Fibroblast of lung (primary cell): ENCODE measurements around the gene TBRG4. TPM values are rescaled to one million over a fixed set of nuclear protein-coding genes. Genes with fewer than 3 reads are reported as not detected.

Source experiments
- DNase-seq, 2 donors: peaks; one replicate each; pipeline versions ENCODE4 v3.0.0 to v3.0.0-alpha.2; 2010; ENCODE audit warnings: low read depth in 2 of 2
- H2AFZ ChIP-seq: 2 replicates; pipeline ENCODE4 v1.5.1; 2012; ENCODE audit warnings: low read length, control low read depth, inconsistent platforms
- H3K27ac ChIP-seq: 2 replicates; pipeline ENCODE4 v1.5.1; 2011; ENCODE audit warnings: low read length, control low read depth; ENCODE audit not compliant: insufficient read depth
- H3K27me3 ChIP-seq: 2 replicates; pipeline ENCODE4 v1.5.1; 2011; ENCODE audit warnings: mild to moderate bottlenecking, low read length; ENCODE audit not compliant: control insufficient read depth, insufficient read depth
- H3K36me3 ChIP-seq: 2 replicates; pipeline ENCODE4 v1.5.1; 2011; ENCODE audit warnings: low read length; ENCODE audit not compliant: control insufficient read depth, insufficient read depth
- H3K4me1 ChIP-seq: 2 replicates; pipeline ENCODE4 v1.5.1; 2011; ENCODE audit warnings: low read length; ENCODE audit not compliant: control insufficient read depth, insufficient read depth; ENCODE audit errors: extremely low read depth
- H3K4me2 ChIP-seq: 2 replicates; pipeline ENCODE4 v1.5.1; 2011; ENCODE audit warnings: low read length, control low read depth; ENCODE audit not compliant: insufficient read depth; ENCODE audit errors: extremely low read depth
- H3K4me3 ChIP-seq, 4 experiments: fragments of 200-600 bp in 1 of 4; sonication (generic) in 1 of 4; replicated peaks in 1 of 4; 2 replicates each; pipeline ENCODE4 v1.5.1; 2011 to 2016; ENCODE audit warnings: low read length in 4 of 4, low read depth in 3 of 4, mild to moderate bottlenecking in 3 of 4, control low read depth in 2 of 4, inconsistent platforms in 1 of 4, mixed read lengths in 1 of 4; ENCODE audit not compliant: insufficient read depth in 1 of 4; ENCODE audit errors: control extremely low read depth in 1 of 4
- H3K79me2 ChIP-seq: 2 replicates; pipeline ENCODE4 v1.5.1; 2012; ENCODE audit warnings: mild to moderate bottlenecking, low read length, inconsistent platforms; ENCODE audit not compliant: control insufficient read depth, insufficient read depth
- H3K9ac ChIP-seq: 2 replicates; pipeline ENCODE4 v1.5.1; 2011; ENCODE audit warnings: mild to moderate bottlenecking, low read length, control low read depth; ENCODE audit not compliant: insufficient read depth
- H3K9me3 ChIP-seq: 2 replicates; pipeline ENCODE4 v1.5.1; 2012; ENCODE audit warnings: low read depth, low read length; ENCODE audit not compliant: control insufficient read depth, insufficient read depth
- H4K20me1 ChIP-seq: 2 replicates; pipeline ENCODE4 v1.5.1; 2011; ENCODE audit warnings: low read length; ENCODE audit not compliant: control insufficient read depth, insufficient read depth; ENCODE audit errors: extremely low read depth
- EZH2 ChIP-seq: IDR thresholded peaks from 2 replicates; pipeline ENCODE4 v1.5.1; 2012; ENCODE audit warnings: low read length, control low read depth, mild to moderate bottlenecking; ENCODE audit errors: missing control alignments
- polyA plus RNA-seq, 2 donors: library from polyadenylated mRNA; depleted of rRNA in 1 of 2; stranded (reverse) in 1 of 2; unstranded in 1 of 2; fragments of >200 nt; gene quantifications; 2 replicates each; pipeline ENCODE4 v1.2.1, GENCODE V29; 2011 to 2012; ENCODE audit warnings: missing spikeins in 1 of 2
- total RNA-seq: library from RNA; depleted of rRNA; stranded (reverse); fragments of >200 nt; gene quantifications from 2 replicates; pipeline ENCODE4 v1.2.1, GENCODE V29; 2014
- TF ChIP-seq, protein P1 (sequence below), 2 donors: IDR thresholded peaks in 1 of 2; conservative IDR thresholded peaks in 1 of 2; 1 replicate in 1 of 2; 2 replicates in 1 of 2; pipeline ENCODE4 v1.5.1; 2011 to 2012; ENCODE audit warnings: low read length in 2 of 2, control low read depth in 1 of 2, inconsistent platforms in 1 of 2, low read depth in 1 of 2, mild to moderate bottlenecking in 1 of 2

The TBRG4 gene
- total and polyA plus RNA-seq, 2 donors (not counting 1 experiment from before 2014, with no cell fraction given), result 27.4 to 52.2 TPM

- no peak overlapping the region for H2AFZ ChIP-seq
- H3K27me3 ChIP-seq, result no peaks in the 10 kb centered on the region
- no peak overlapping the region for H3K27ac ChIP-seq
- H4K20me1 ChIP-seq, result no peaks in the 10 kb centered on the region
- TF ChIP-seq, protein P1, sequence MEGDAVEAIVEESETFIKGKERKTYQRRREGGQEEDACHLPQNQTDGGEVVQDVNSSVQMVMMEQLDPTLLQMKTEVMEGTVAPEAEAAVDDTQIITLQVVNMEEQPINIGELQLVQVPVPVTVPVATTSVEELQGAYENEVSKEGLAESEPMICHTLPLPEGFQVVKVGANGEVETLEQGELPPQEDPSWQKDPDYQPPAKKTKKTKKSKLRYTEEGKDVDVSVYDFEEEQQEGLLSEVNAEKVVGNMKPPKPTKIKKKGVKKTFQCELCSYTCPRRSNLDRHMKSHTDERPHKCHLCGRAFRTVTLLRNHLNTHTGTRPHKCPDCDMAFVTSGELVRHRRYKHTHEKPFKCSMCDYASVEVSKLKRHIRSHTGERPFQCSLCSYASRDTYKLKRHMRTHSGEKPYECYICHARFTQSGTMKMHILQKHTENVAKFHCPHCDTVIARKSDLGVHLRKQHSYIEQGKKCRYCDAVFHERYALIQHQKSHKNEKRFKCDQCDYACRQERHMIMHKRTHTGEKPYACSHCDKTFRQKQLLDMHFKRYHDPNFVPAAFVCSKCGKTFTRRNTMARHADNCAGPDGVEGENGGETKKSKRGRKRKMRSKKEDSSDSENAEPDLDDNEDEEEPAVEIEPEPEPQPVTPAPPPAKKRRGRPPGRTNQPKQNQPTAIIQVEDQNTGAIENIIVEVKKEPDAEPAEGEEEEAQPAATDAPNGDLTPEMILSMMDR (conservative IDR thresholded peaks at IDR 0.05 in 1 of 2, IDR thresholded peaks at IDR 0.05 in 1 of 2; ENCODE audit: low read depth in 1 of 2, low read length in 2 of 2), result no peak
- no peak for TF ChIP-seq EZH2
- H3K4me3 ChIP-seq, result no peak overlapping the region
- H3K9ac ChIP-seq, result no peak overlapping the region
- H3K4me1 ChIP-seq, result no peaks in the 10 kb centered on the region
- H3K4me2 ChIP-seq, result no peak overlapping the region
- no peak for DNase-seq
- H3K36me3 ChIP-seq, result no peaks in the 10 kb centered on the region
- no peaks in the 10 kb centered on the region for H3K79me2 ChIP-seq
- H3K9me3 ChIP-seq, result no peaks in the 10 kb centered on the region
Measured at GRCh38 chr7:45133877-45134276, 22.4 kb upstream of the TBRG4 start.

DNA sequence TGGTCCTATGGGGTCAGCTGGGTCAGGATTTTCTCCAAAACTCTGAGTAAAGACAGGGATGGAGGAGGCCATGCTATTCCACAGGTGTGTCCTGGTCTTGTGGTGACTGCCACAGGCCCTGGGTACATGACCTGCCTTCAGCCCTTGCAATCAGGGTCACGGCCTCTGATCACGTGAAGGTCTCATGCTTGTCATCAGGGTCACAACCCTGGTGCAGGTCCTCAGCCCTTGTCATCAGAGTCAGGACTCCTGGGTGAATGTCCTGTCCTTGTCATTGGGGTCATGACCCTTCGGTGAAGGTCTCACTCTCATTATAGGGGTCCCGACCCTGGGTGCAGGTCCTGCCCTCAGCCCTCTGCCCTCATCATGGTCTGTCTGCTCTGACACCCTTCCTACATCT, 21.9 kb upstream of the TBRG4 start:
- Histone ChIP-seq H3K9ac (no peak overlapping the region), H3K27ac (no peak overlapping the region), H3K9me3 (no peaks in the 10 kb centered on the region), H2AFZ (no peak overlapping the region), H4K20me1 (no peaks in the 10 kb centered on the region), H3K36me3 (no peaks in the 10 kb centered on the region), H3K4me2 (no peak overlapping the region), H3K4me3 (no peak overlapping the region), H3K4me1 (no peaks in the 10 kb centered on the region), H3K27me3 (no peaks in the 10 kb centered on the region), H3K79me2 (no peaks in the 10 kb centered on the region)
- TF ChIP-seq, protein P1 (conservative IDR thresholded peaks at IDR 0.05 in 1 of 2, IDR thresholded peaks at IDR 0.05 in 1 of 2; ENCODE audit: low read depth in 1 of 2, low read length in 2 of 2), result no peak
- no peak for TF ChIP-seq EZH2
- no peak for DNase-seq

- no peak for TF ChIP-seq EZH2
- Histone ChIP-seq H3K4me1 (no peaks in the 10 kb centered on the region), H3K4me3 (no peak overlapping the region), H3K9ac (no peak overlapping the region), H3K36me3 (no peaks in the 10 kb centered on the region), H3K9me3 (no peaks in the 10 kb centered on the region), H3K4me2 (no peak overlapping the region), H3K79me2 (no peaks in the 10 kb centered on the region), H4K20me1 (no peaks in the 10 kb centered on the region), H3K27ac (no peak overlapping the region), H2AFZ (no peak overlapping the region), H3K27me3 (no peaks in the 10 kb centered on the region)
- DNase-seq, result no peak
Measured at GRCh38 chr7:45132708-45133320, 21.3 kb upstream of the TBRG4 start.
